Urinary bladder (tissue), 4 donors: ENCODE data around the gene RHNO1. TPM values are rescaled to one million over a fixed set of nuclear protein-coding genes. Genes with fewer than 3 reads are reported as not detected.

Experiments used
- DNase-seq: peaks from one replicate; pipeline ENCODE4 v3.0.0-alpha.2; 2015; ENCODE audit errors: extremely low spot score
- H3K27ac ChIP-seq: one replicate; pipeline ENCODE4 v1.5.1; 2013; ENCODE audit warnings: low read depth, mild to moderate bottlenecking, moderate library complexity
- H3K36me3 ChIP-seq: one replicate; pipeline ENCODE4 v1.6.1; 2013; ENCODE audit warnings: mild to moderate bottlenecking, moderate library complexity; ENCODE audit not compliant: insufficient read depth
- H3K4me1 ChIP-seq: one replicate; pipeline ENCODE4 v1.6.1; 2013; ENCODE audit warnings: mild to moderate bottlenecking, moderate library complexity; ENCODE audit not compliant: insufficient read depth
- H3K4me3 ChIP-seq: one replicate; pipeline ENCODE4 v1.5.1; 2013; ENCODE audit warnings: low read depth, low read length
- WGBS: extraction: QIAGEN DNeasy Blood & Tissue Kit; methylation state at CpG from one replicate; pipeline ENCODE4 v1.1.7; 2013; 5-methylcytosine and 5-hydroxymethylcytosine counted together
- polyA plus RNA-seq: library from polyadenylated mRNA; stranded (reverse); fragments of 200-250 nt; gene quantifications from one replicate; pipeline ENCODE4 v1.2.3, GENCODE V29; 2013
- total RNA-seq: library from RNA; depleted of rRNA; stranded (reverse); fragments of >200 nt; gene quantifications from one replicate; pipeline ENCODE4 v1.2.3, GENCODE V29; 2014
- donor health status: healthy with polysubstance abuse.
- donor health status: healthy.

RHNO1 gene
- total and polyA plus RNA-seq, 2 donors: 12.0 to 27.4 TPM

- WGBS: 3% methylated on average over 38 of the region's 38 CpGs
Measured at GRCh38 chr12:2876431-2877046, 484 bp upstream of the RHNO1 start.

GRCh38 chr12:2877953-2878732 lies 1.1 kb downstream of the RHNO1 start:
- H3K4me3 ChIP-seq: peak overlapping the region; percentile 87
- peaks cover 2% of the 10 kb centered on the region for H3K4me1 ChIP-seq
- DNase-seq: no peak
- H3K36me3 ChIP-seq: no peaks in the 10 kb centered on the region
- 40% methylated on average over 16 of the region's 16 CpGs for WGBS
- H3K27ac ChIP-seq: peak overlapping the region; percentile 95

More at GRCh38 chr12:2876431-2877046, 484 bp upstream of the RHNO1 start:
- peak overlapping the region; percentile 87 for H3K4me3 ChIP-seq
- H3K36me3 ChIP-seq: no peaks in the 10 kb centered on the region
- peaks cover 2% of the 10 kb centered on the region for H3K4me1 ChIP-seq
- H3K27ac ChIP-seq: no peak overlapping the region
- no peak for DNase-seq

- 96% methylated on average over 3 of the region's 3 CpGs for WGBS
- H3K36me3 ChIP-seq: no peaks in the 10 kb centered on the region
Measured at GRCh38 chr12:2879853-2880252, 2.8 kb downstream of the RHNO1 start.

DNA sequence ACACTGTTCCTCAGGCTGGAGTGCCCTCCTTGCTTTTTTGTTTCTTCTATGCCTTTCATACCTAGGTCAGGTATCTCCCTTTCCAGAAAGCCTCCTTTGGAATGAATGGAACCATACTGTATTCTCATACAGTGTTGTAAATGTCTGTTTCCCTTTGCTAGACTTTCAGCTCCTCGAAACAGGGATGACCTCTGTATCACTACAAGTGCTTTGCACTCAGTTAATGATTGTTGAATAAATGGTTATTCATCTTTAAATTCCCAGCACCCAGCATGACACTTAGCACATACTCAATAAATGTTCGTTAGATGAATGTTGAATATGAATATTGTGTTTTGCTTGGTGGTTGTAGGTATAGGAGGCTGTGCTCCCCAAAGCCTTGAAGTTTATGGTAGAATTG lies 7.8 kb downstream of the RHNO1 start:
- WGBS: 88% methylated on average over 2 of the region's 2 CpGs
- H3K4me3 ChIP-seq: no peak overlapping the region
- DNase-seq: no peak
- H3K4me1 ChIP-seq: no peaks in the 10 kb centered on the region
- no peak overlapping the region for H3K27ac ChIP-seq
- H3K36me3 ChIP-seq: no peaks in the 10 kb centered on the region

More at GRCh38 chr12:2879853-2880252, 2.8 kb downstream of the RHNO1 start:
- Histone ChIP-seq H3K4me3 (no peak overlapping the region), H3K4me1 (peaks cover 2% of the 10 kb centered on the region), H3K27ac (no peak overlapping the region)
- DNase-seq: no peak

GRCh38 chr12:2886768-2887450 lies 9.9 kb downstream of the RHNO1 start:
- DNase-seq: no peak
- H3K4me3 ChIP-seq: no peak overlapping the region
- no peak overlapping the region for H3K27ac ChIP-seq
- H3K4me1 ChIP-seq: no peaks in the 10 kb centered on the region
- 88% methylated on average over 10 of the region's 10 CpGs for WGBS
- no peaks in the 10 kb centered on the region for H3K36me3 ChIP-seq

- WGBS: 67% methylated on average over 10 of the region's 10 CpGs
- H3K27ac ChIP-seq: peak overlapping the region; percentile 30
- no peaks in the 10 kb centered on the region for H3K36me3 ChIP-seq
- no peaks in the 10 kb centered on the region for H3K4me1 ChIP-seq
- no peak for DNase-seq
- peak overlapping the region; percentile 29 for H3K4me3 ChIP-seq
Measured at GRCh38 chr12:2890001-2890387, 13.0 kb downstream of the RHNO1 start.

- no peaks in the 10 kb centered on the region for H3K4me1 ChIP-seq
- H3K27ac ChIP-seq: peak within 1 kb of the TSS; percentile 95
- WGBS: under 1% methylated on average over 83 of the region's 83 CpGs
- DNase-seq: peak; percentile 96
- no peaks in the 10 kb centered on the region for H3K36me3 ChIP-seq
- H3K4me3 ChIP-seq: peak within 1 kb of the TSS; percentile 76
Measured at GRCh38 chr12:2890388-2891239, 13.6 kb downstream of the RHNO1 start, which contains the start of gene TULP3. Gene TULP3 (plus strand): TSS chr12:2890891. CDS start chr12:2890948, 57 bp downstream.

- DNase-seq: peak; percentile 48
- Histone ChIP-seq H3K4me1 (no peaks in the 10 kb centered on the region), H3K4me3 (peak overlapping the region; percentile 76), H3K27ac (peak overlapping the region; percentile 95), H3K36me3 (no peaks in the 10 kb centered on the region)
- 21% methylated on average over 42 of the region's 42 CpGs for WGBS
Measured at GRCh38 chr12:2891240-2892053, 14.4 kb downstream of the RHNO1 start.

- Histone ChIP-seq H3K4me3 (no peak overlapping the region), H3K36me3 (no peaks in the 10 kb centered on the region), H3K27ac (no peak overlapping the region), H3K4me1 (no peaks in the 10 kb centered on the region)
- 64% methylated on average over 12 of the region's 12 CpGs for WGBS
- DNase-seq: no peak
Measured at GRCh38 chr12:2892246-2892645, 15.2 kb downstream of the RHNO1 start.

- Histone ChIP-seq H3K36me3 (no peaks in the 10 kb centered on the region), H3K4me1 (no peaks in the 10 kb centered on the region), H3K4me3 (no peak overlapping the region), H3K27ac (no peak overlapping the region)
- 67% methylated on average over 8 of the region's 8 CpGs for WGBS
- no peak for DNase-seq
Measured at GRCh38 chr12:2893007-2893406, 16.0 kb downstream of the RHNO1 start.

- DNase-seq: no peak
- Histone ChIP-seq H3K27ac (peak overlapping the region; percentile 0), H3K36me3 (no peaks in the 10 kb centered on the region), H3K4me3 (no peak overlapping the region), H3K4me1 (no peaks in the 10 kb centered on the region)
- 51% methylated on average over 2 of the region's 2 CpGs for WGBS
Measured at GRCh38 chr12:2895051-2895451, 18.0 kb downstream of the RHNO1 start.

- peak overlapping the region; percentile 0 for H3K27ac ChIP-seq
- 84% methylated on average over 2 of the region's 2 CpGs for WGBS
- no peaks in the 10 kb centered on the region for H3K4me1 ChIP-seq
- no peaks in the 10 kb centered on the region for H3K36me3 ChIP-seq
- no peak for DNase-seq
- H3K4me3 ChIP-seq: no peak overlapping the region
Measured at GRCh38 chr12:2895511-2895910, 18.5 kb downstream of the RHNO1 start.
